ENCODE measurements around the gene TRIO.

DNA sequence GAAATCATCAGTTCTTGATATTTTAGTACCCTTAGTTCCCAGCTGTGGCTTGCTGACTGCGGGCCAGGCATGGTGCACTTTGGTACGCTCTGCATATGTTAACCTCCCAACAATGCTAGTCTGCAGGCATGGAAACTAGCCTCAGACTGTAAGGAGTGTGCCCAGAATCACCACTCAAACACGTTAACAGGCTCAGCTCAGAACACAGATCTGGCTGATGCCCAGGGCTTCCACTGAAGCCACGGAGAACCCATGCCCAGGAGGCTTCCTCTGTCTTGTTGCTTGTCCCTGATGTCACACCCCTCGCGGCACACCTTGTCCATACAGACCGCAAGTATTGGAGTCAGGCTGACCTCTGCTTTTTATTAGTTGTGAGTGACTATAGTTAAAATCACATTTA lies 251.2 kb downstream of the TRIO start:
- TF ChIP-seq, protein P1, sequence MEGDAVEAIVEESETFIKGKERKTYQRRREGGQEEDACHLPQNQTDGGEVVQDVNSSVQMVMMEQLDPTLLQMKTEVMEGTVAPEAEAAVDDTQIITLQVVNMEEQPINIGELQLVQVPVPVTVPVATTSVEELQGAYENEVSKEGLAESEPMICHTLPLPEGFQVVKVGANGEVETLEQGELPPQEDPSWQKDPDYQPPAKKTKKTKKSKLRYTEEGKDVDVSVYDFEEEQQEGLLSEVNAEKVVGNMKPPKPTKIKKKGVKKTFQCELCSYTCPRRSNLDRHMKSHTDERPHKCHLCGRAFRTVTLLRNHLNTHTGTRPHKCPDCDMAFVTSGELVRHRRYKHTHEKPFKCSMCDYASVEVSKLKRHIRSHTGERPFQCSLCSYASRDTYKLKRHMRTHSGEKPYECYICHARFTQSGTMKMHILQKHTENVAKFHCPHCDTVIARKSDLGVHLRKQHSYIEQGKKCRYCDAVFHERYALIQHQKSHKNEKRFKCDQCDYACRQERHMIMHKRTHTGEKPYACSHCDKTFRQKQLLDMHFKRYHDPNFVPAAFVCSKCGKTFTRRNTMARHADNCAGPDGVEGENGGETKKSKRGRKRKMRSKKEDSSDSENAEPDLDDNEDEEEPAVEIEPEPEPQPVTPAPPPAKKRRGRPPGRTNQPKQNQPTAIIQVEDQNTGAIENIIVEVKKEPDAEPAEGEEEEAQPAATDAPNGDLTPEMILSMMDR (IDR thresholded peaks at IDR 0.05) = no peak
- TF ChIP-seq IRF2 (CRISPR knock-in tag; IDR thresholded peaks at IDR 0.05; ENCODE audit: borderline replicate concordance, low read depth) = no peak
- TF ChIP-seq, protein P2, sequence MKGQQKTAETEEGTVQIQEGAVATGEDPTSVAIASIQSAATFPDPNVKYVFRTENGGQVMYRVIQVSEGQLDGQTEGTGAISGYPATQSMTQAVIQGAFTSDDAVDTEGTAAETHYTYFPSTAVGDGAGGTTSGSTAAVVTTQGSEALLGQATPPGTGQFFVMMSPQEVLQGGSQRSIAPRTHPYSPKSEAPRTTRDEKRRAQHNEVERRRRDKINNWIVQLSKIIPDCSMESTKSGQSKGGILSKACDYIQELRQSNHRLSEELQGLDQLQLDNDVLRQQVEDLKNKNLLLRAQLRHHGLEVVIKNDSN (CRISPR knock-in tag; IDR thresholded peaks at IDR 0.05) = no peak
- TF ChIP-seq, protein P3, sequence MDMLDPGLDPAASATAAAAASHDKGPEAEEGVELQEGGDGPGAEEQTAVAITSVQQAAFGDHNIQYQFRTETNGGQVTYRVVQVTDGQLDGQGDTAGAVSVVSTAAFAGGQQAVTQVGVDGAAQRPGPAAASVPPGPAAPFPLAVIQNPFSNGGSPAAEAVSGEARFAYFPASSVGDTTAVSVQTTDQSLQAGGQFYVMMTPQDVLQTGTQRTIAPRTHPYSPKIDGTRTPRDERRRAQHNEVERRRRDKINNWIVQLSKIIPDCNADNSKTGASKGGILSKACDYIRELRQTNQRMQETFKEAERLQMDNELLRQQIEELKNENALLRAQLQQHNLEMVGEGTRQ (CRISPR knock-in tag; IDR thresholded peaks at IDR 0.05) = no peak
- TF ChIP-seq, protein P4, sequence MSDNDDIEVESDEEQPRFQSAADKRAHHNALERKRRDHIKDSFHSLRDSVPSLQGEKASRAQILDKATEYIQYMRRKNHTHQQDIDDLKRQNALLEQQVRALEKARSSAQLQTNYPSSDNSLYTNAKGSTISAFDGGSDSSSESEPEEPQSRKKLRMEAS (CRISPR knock-in tag; IDR thresholded peaks at IDR 0.05) = no peak
- TF ChIP-seq NFYB (CRISPR knock-in tag; conservative IDR thresholded peaks at IDR 0.05; ENCODE audit: low read depth) = no peak
- TF ChIP-seq, protein P5, sequence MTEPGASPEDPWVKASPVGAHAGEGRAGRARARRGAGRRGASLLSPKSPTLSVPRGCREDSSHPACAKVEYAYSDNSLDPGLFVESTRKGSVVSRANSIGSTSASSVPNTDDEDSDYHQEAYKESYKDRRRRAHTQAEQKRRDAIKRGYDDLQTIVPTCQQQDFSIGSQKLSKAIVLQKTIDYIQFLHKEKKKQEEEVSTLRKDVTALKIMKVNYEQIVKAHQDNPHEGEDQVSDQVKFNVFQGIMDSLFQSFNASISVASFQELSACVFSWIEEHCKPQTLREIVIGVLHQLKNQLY (CRISPR knock-in tag; IDR thresholded peaks at IDR 0.05) = no peak
- no peak for TF ChIP-seq ESRRA (CRISPR knock-in tag; IDR thresholded peaks at IDR 0.05; ENCODE audit: borderline replicate concordance)
- no peak for TF ChIP-seq KAT7 (CRISPR knock-in tag; IDR thresholded peaks at IDR 0.05; ENCODE audit: borderline replicate concordance)
- TF ChIP-seq CBFB (CRISPR knock-in tag; IDR thresholded peaks at IDR 0.05; ENCODE audit: low read depth) = no peak
- no peak for TF ChIP-seq ZNF138 (CRISPR knock-in tag; conservative IDR thresholded peaks at IDR 0.05)
